GM23338 (cell line): ENCODE measurements around the gene CDK3. TPM values are rescaled to one million over a fixed set of nuclear protein-coding genes. Genes with fewer than 3 reads are reported as not detected.

ENCODE experiments used
- ATAC-seq: fragments of 200-7000 bp; cut with Tn5 transposase; 3 replicates; pipeline ENCODE4 v1.9.1; 2020
- DNase-seq: peaks from one replicate; pipeline ENCODE4 v3.0.0-alpha.2; 2015; ENCODE audit warnings: low spot score
- H2AFZ ChIP-seq: fragments of 200-600 bp; sonication (generic); 2 replicates; pipeline ENCODE4 v1.8.0; 2016; ENCODE audit warnings: antibody characterized with exemption, mild to moderate bottlenecking, moderate library complexity
- H3F3A ChIP-seq: fragments of 200-600 bp; sonication (generic); replicated peaks from 2 replicates; pipeline ENCODE4 v1.8.0; 2017; ENCODE audit warnings: antibody characterized with exemption, mixed run types, low read depth
- H3K27ac ChIP-seq: fragments of 200-600 bp; sonication (generic); 2 replicates; pipeline ENCODE4 v1.6.1; 2016; ENCODE audit warnings: low read depth
- H3K27me3 ChIP-seq: fragments of 200-600 bp; sonication (generic); 2 replicates; pipeline ENCODE4 v1.8.0; 2016; ENCODE audit warnings: mild to moderate bottlenecking, mixed run types, moderate library complexity; ENCODE audit not compliant: insufficient read depth
- H3K36me3 ChIP-seq: fragments of 200-600 bp; sonication (generic); 2 replicates; pipeline ENCODE4 v1.8.0; 2016; ENCODE audit warnings: mild to moderate bottlenecking; ENCODE audit not compliant: insufficient read depth
- H3K4me1 ChIP-seq: fragments of 200-600 bp; sonication (generic); 2 replicates; pipeline ENCODE4 v1.8.0; 2016; ENCODE audit warnings: mild to moderate bottlenecking, moderate library complexity; ENCODE audit not compliant: insufficient read depth
- H3K4me2 ChIP-seq: fragments of 200-600 bp; sonication (generic); 2 replicates; pipeline ENCODE4 v1.7.1; 2017; ENCODE audit warnings: mixed run types
- H3K4me3 ChIP-seq: fragments of 200-600 bp; sonication (generic); 2 replicates; pipeline ENCODE4 v1.6.1; 2016; ENCODE audit warnings: mixed run types
- H3K79me2 ChIP-seq: fragments of 200-600 bp; sonication (generic); replicated peaks from 2 replicates; pipeline ENCODE4 v1.8.0; 2017; ENCODE audit warnings: mild to moderate bottlenecking; ENCODE audit not compliant: insufficient read depth
- H3K9me2 ChIP-seq: fragments of 200-600 bp; sonication (generic); 2 replicates; pipeline ENCODE4 v1.8.0; 2017; ENCODE audit not compliant: insufficient read depth
- H4K20me1 ChIP-seq: fragments of 200-600 bp; sonication (generic); replicated peaks from 2 replicates; pipeline ENCODE4 v1.8.0; 2017; ENCODE audit warnings: mild to moderate bottlenecking; ENCODE audit not compliant: insufficient read depth
- H3K27ac Mint-ChIP-seq: 2 replicates; pipeline ENCODE4 v1.8.0; 2020; ENCODE audit warnings: inconsistent platforms, mild to moderate bottlenecking, moderate library complexity, mixed read lengths
- H3K27me3 Mint-ChIP-seq: 3 replicates; pipeline ENCODE4 v1.8.0; 2022; ENCODE audit warnings: low read depth, mild to moderate bottlenecking, moderate library complexity, mixed read lengths, inconsistent platforms; ENCODE audit not compliant: insufficient read depth, poor library complexity
- H3K36me3 Mint-ChIP-seq: 3 replicates; pipeline ENCODE4 v1.8.0; 2021; ENCODE audit warnings: low read depth, mild to moderate bottlenecking, inconsistent platforms, moderate library complexity, mixed read lengths
- H3K4me1 Mint-ChIP-seq: 3 replicates; pipeline ENCODE4 v1.8.0; 2020; ENCODE audit warnings: mild to moderate bottlenecking, inconsistent platforms, mixed read lengths
- H3K4me3 Mint-ChIP-seq: 3 replicates; pipeline ENCODE4 v1.8.0; 2021; ENCODE audit warnings: moderate library complexity, mild to moderate bottlenecking, inconsistent platforms, mixed read lengths
- H3K9me3 Mint-ChIP-seq: 3 replicates; pipeline ENCODE4 v1.8.0; 2020; ENCODE audit warnings: moderate library complexity, mild to moderate bottlenecking, inconsistent platforms, mixed read lengths
- CREB1 ChIP-seq: fragments of 250-450 bp; sonication (Bioruptor Pico); IDR thresholded peaks from 2 replicates; pipeline ENCODE4 v1.5.0; 2020; ENCODE audit warnings: low read depth, mild to moderate bottlenecking, moderate library complexity
- EZH2 ChIP-seq: fragments of 200-600 bp; sonication (generic); IDR thresholded peaks from one replicate; pipeline ENCODE4 v1.8.0; 2017; ENCODE audit warnings: antibody characterized with exemption, mild to moderate bottlenecking, low read depth; ENCODE audit not compliant: unreplicated experiment
- EZH2phosphoT487 ChIP-seq: fragments of 200-600 bp; sonication (generic); IDR thresholded peaks from one replicate; pipeline ENCODE4 v1.8.1; 2018; ENCODE audit warnings: antibody characterized with exemption; ENCODE audit not compliant: unreplicated experiment
- JUNB ChIP-seq: IDR thresholded peaks from one replicate; pipeline ENCODE4 v1.6.1; 2016; ENCODE audit warnings: antibody characterized with exemption; ENCODE audit not compliant: unreplicated experiment
- POLR2AphosphoS5 ChIP-seq: IDR thresholded peaks from 2 replicates; pipeline ENCODE4 v1.6.1; 2016; ENCODE audit warnings: antibody characterized with exemption, low read depth
- ZNF114 ChIP-seq: fragments of 250-450 bp; sonication (Bioruptor Pico); IDR thresholded peaks from 2 replicates; pipeline ENCODE4 v1.5.0; 2020; ENCODE audit warnings: mild to moderate bottlenecking, moderate library complexity
- ZNF331 ChIP-seq: fragments of 250-450 bp; sonication (Bioruptor Pico); IDR thresholded peaks from 2 replicates; pipeline ENCODE4 v1.5.0; 2020; ENCODE audit warnings: low read depth, mild to moderate bottlenecking, moderate library complexity
- polyA plus RNA-seq: library from polyadenylated mRNA; unstranded; fragments of >200 nt; fragmentation: Nextera tagmentation; extraction: Ambion mirVana; gene quantifications from 2 replicates; pipeline ENCODE4 v1.2.1, GENCODE V29; 2016
- total RNA-seq: library from RNA; depleted of rRNA; stranded (reverse); fragments of >200 nt; shearing (Covaris generic); gene quantifications from 2 replicates; pipeline ENCODE4 v1.2.3, GENCODE V29; 2014
- TF ChIP-seq, protein P1 (sequence below): IDR thresholded peaks from 2 replicates; pipeline ENCODE4 v1.6.1; 2016; ENCODE audit warnings: antibody characterized with exemption
- TF ChIP-seq, protein P2 (sequence below): fragments of 250-450 bp; sonication (Bioruptor Pico); IDR thresholded peaks from 2 replicates; pipeline ENCODE4 v1.5.0; 2020; ENCODE audit warnings: mild to moderate bottlenecking, moderate library complexity

CDK3 gene
- total and polyA plus RNA-seq, 2 experiments from 2014 or later, result 7.9 to 10.2 TPM

DNA sequence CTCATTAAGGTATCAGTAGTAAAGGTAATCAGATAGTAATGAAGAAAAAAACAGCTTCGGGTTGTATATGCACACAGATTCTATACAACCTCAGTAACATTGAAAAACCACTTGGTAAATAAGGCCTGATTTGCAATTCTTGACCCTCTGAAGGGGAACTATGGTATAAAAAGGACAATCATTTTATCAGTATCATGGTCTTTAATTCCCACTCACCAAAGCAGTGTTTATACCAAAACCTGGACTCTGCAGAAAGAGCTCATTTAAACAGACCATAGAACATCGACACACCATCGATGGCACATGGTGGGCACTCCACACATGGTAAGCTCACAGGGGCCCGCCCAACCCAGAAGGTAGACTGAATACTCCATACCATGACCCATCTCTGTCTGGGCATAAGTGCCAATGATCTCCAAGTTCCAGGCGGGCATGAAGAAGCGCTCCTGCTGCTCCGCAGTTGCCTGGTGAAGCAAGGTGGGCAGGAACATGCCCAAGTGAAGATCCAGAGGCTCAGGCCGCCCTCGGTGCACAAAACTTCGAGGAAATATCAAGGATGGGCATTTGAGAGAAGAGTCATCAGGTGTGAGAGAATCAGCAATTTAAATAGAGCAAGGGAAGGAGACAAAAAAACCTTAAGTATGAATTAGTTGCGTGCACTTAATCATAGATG is 40.7 kb upstream of the CDK3 start:
- TF ChIP-seq CREB1 (no peak), JUNB (no peak), EZH2phosphoT487 (no peak), ZNF331 (CRISPR knock-in tag) (no peak), EZH2 (no peak), POLR2AphosphoS5 (no peak), ZNF114 (CRISPR knock-in tag) (no peak)
- TF ChIP-seq, protein P1, sequence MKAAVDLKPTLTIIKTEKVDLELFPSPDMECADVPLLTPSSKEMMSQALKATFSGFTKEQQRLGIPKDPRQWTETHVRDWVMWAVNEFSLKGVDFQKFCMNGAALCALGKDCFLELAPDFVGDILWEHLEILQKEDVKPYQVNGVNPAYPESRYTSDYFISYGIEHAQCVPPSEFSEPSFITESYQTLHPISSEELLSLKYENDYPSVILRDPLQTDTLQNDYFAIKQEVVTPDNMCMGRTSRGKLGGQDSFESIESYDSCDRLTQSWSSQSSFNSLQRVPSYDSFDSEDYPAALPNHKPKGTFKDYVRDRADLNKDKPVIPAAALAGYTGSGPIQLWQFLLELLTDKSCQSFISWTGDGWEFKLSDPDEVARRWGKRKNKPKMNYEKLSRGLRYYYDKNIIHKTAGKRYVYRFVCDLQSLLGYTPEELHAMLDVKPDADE, result no peak
- TF ChIP-seq, protein P2, sequence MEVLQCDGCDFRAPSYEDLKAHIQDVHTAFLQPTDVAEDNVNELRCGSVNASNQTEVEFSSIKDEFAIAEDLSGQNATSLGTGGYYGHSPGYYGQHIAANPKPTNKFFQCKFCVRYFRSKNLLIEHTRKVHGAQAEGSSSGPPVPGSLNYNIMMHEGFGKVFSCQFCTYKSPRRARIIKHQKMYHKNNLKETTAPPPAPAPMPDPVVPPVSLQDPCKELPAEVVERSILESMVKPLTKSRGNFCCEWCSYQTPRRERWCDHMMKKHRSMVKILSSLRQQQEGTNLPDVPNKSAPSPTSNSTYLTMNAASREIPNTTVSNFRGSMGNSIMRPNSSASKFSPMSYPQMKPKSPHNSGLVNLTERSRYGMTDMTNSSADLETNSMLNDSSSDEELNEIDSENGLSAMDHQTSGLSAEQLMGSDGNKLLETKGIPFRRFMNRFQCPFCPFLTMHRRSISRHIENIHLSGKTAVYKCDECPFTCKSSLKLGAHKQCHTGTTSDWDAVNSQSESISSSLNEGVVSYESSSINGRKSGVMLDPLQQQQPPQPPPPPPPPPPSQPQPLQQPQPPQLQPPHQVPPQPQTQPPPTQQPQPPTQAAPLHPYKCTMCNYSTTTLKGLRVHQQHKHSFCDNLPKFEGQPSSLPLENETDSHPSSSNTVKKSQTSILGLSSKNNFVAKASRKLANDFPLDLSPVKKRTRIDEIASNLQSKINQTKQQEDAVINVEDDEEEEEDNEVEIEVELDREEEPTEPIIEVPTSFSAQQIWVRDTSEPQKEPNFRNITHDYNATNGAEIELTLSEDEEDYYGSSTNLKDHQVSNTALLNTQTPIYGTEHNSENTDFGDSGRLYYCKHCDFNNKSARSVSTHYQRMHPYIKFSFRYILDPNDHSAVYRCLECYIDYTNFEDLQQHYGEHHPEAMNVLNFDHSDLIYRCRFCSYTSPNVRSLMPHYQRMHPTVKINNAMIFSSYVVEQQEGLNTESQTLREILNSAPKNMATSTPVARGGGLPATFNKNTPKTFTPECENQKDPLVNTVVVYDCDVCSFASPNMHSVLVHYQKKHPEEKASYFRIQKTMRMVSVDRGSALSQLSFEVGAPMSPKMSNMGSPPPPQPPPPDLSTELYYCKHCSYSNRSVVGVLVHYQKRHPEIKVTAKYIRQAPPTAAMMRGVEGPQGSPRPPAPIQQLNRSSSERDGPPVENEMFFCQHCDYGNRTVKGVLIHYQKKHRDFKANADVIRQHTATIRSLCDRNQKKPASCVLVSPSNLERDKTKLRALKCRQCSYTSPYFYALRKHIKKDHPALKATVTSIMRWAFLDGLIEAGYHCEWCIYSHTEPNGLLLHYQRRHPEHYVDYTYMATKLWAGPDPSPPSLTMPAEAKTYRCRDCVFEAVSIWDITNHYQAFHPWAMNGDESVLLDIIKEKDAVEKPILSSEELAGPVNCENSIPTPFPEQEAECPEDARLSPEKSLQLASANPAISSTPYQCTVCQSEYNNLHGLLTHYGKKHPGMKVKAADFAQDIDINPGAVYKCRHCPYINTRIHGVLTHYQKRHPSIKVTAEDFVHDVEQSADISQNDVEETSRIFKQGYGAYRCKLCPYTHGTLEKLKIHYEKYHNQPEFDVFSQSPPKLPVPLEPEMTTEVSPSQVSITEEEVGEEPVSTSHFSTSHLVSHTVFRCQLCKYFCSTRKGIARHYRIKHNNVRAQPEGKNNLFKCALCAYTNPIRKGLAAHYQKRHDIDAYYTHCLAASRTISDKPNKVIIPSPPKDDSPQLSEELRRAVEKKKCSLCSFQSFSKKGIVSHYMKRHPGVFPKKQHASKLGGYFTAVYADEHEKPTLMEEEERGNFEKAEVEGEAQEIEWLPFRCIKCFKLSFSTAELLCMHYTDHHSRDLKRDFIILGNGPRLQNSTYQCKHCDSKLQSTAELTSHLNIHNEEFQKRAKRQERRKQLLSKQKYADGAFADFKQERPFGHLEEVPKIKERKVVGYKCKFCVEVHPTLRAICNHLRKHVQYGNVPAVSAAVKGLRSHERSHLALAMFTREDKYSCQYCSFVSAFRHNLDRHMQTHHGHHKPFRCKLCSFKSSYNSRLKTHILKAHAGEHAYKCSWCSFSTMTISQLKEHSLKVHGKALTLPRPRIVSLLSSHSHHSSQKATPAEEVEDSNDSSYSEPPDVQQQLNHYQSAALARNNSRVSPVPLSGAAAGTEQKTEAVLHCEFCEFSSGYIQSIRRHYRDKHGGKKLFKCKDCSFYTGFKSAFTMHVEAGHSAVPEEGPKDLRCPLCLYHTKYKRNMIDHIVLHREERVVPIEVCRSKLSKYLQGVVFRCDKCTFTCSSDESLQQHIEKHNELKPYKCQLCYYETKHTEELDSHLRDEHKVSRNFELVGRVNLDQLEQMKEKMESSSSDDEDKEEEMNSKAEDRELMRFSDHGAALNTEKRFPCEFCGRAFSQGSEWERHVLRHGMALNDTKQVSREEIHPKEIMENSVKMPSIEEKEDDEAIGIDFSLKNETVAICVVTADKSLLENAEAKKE (CRISPR knock-in tag), result no peak
- ATAC-seq, result peak; percentile 21; the same call in 2 of the 3 replicates
- H3K9me2 ChIP-seq, result no peaks in the 10 kb centered on the region
- no peaks in the 10 kb centered on the region; the same call in 2 of the 3 replicates for H3K9me3 Mint-ChIP-seq
- H3K27me3 ChIP-seq, result no peaks in the 10 kb centered on the region
- peak overlapping the region; percentile 69 for H3K4me2 ChIP-seq
- H3K79me2 ChIP-seq, result peaks cover 53% of the 10 kb centered on the region
- H3K27ac ChIP-seq, result peak overlapping the region; percentile 61
- 0 out of 2 replicates have a peak, but pooled peaks cover 4% of the 10 kb centered on the region for H4K20me1 ChIP-seq
- no peak overlapping the region for H2AFZ ChIP-seq
- peak overlapping the region; percentile 38 for H3K4me3 ChIP-seq
- H3K36me3 ChIP-seq, result peaks cover 8% of the 10 kb centered on the region
- no peaks in the 10 kb centered on the region for H3K27me3 Mint-ChIP-seq
- DNase-seq, result no peak
- peak overlapping the region; percentile 78 for H3K27ac Mint-ChIP-seq
- H3K36me3 Mint-ChIP-seq, result peaks cover 19% of the 10 kb centered on the region; the same call in 2 of the 3 replicates
- peaks cover 7% of the 10 kb centered on the region; the same call in 1 of the 2 replicates for H3F3A ChIP-seq
- peaks cover 29% of the 10 kb centered on the region for H3K4me1 ChIP-seq
- peaks cover 22% of the 10 kb centered on the region for H3K4me1 Mint-ChIP-seq
- peak overlapping the region; percentile 43 for H3K4me3 Mint-ChIP-seq
